PFSK-1 (cell line): ENCODE results near the gene MEGF10.

Experiments
- FOXP2 ChIP-seq: optimal IDR thresholded peaks from 2 replicates; pipeline ENCODE3; 2011; ENCODE audit warnings: borderline replicate concordance, control low read depth, inconsistent platforms; ENCODE audit not compliant: insufficient read depth; ENCODE audit errors: extremely low read length, extremely low read depth
- POLR2AphosphoS5 ChIP-seq: IDR thresholded peaks from 2 replicates; pipeline ENCODE4 v1.6.1; 2012; ENCODE audit warnings: low read depth, mild to moderate bottlenecking, control low read depth, low read length, moderate library complexity
- REST ChIP-seq, 2 experiments: IDR thresholded peaks; 2 replicates each; pipeline versions ENCODE4 v1.6.1 to v1.8.0; 2011 to 2012; ENCODE audit warnings: low read depth in 2 of 2, low read length in 2 of 2, control low read depth in 1 of 2, inconsistent platforms in 1 of 2, mild to moderate bottlenecking in 1 of 2, moderate library complexity in 1 of 2; ENCODE audit not compliant: insufficient read depth in 1 of 2
- SIN3A ChIP-seq: IDR thresholded peaks from 2 replicates; pipeline ENCODE4 v1.6.1; 2012; ENCODE audit warnings: mild to moderate bottlenecking, low read length, moderate library complexity, borderline replicate concordance; ENCODE audit not compliant: insufficient read depth
- TAF1 ChIP-seq: IDR thresholded peaks from 2 replicates; pipeline ENCODE4 v1.6.1; 2012; ENCODE audit warnings: low read length, control low read depth, borderline replicate concordance; ENCODE audit not compliant: insufficient read depth

The MEGF10 gene

GRCh38 chr5:127292030-127292735 lies 1.6 kb downstream of the MEGF10 start:
- TF ChIP-seq FOXP2 (no peak), POLR2AphosphoS5 (no peak), REST (IDR thresholded peaks at IDR 0.05; ENCODE audit: insufficient read depth in 1 of 2, low read depth in 2 of 2, low read length in 2 of 2) (no peak), SIN3A (no peak), TAF1 (no peak)

DNA sequence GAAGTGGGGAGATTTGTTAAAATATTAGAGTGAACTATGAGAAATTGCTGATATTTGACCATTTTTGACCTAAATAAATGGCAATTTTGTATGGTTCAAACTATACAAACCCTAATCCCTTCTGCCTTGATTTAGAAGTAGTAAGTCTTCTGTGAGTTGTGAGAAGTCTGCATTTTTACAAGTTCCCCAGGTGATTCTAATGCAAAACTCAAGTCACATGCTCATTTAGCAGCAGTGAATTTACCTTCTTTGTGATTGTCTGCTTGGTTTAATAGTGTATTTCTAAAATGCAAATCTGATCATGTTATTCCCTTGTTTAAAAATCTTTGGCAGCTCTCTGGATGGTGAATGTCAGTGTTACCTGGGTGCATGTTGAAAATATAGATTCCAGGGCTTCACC lies 2.8 kb downstream of the MEGF10 start:
- no peak for TF ChIP-seq POLR2AphosphoS5
- TF ChIP-seq TAF1: no peak
- no peak for TF ChIP-seq REST (IDR thresholded peaks at IDR 0.05; ENCODE audit: insufficient read depth in 1 of 2, low read depth in 2 of 2, low read length in 2 of 2)
- no peak for TF ChIP-seq FOXP2
- TF ChIP-seq SIN3A: no peak

- no peak for TF ChIP-seq REST (IDR thresholded peaks at IDR 0.05; ENCODE audit: insufficient read depth in 1 of 2, low read depth in 2 of 2, low read length in 2 of 2)
Observed at GRCh38 chr5:127294829-127295228, 4.2 kb downstream of the MEGF10 start.

- TF ChIP-seq POLR2AphosphoS5 (no peak), SIN3A (no peak), FOXP2 (no peak), TAF1 (no peak), REST (IDR thresholded peaks at IDR 0.05; ENCODE audit: insufficient read depth in 1 of 2, low read depth in 2 of 2, low read length in 2 of 2) (no peak)
Observed at GRCh38 chr5:127295454-127295853, 4.9 kb downstream of the MEGF10 start.

- TF ChIP-seq FOXP2: no peak
- no peak for TF ChIP-seq REST (IDR thresholded peaks at IDR 0.05; ENCODE audit: insufficient read depth in 1 of 2, low read depth in 2 of 2, low read length in 2 of 2)
- TF ChIP-seq TAF1: no peak
- no peak for TF ChIP-seq POLR2AphosphoS5
- no peak for TF ChIP-seq SIN3A
Observed at GRCh38 chr5:127296321-127296720, 5.7 kb downstream of the MEGF10 start.
